Neutrophil (primary cell): Measurements from ENCODE around the gene PAFAH1B1.

ENCODE experiments used
- H3K27ac ChIP-seq: fragments of 200-600 bp; sonication (generic); 2 replicates; pipeline ENCODE4 v1.5.1; 2016; ENCODE audit warnings: mild to moderate bottlenecking, moderate library complexity
- H3K27me3 ChIP-seq: fragments of 200-600 bp; sonication (generic); 2 replicates; pipeline ENCODE4 v1.6.0; 2016; ENCODE audit warnings: mild to moderate bottlenecking
- H3K36me3 ChIP-seq: fragments of 200-600 bp; sonication (generic); 2 replicates; pipeline ENCODE4 v1.5.1; 2017
- H3K4me1 ChIP-seq, 2 experiments: fragments of 200-600 bp in 1 of 2; sonication (generic) in 1 of 2; 1 replicate in 1 of 2; 2 replicates in 1 of 2; pipeline versions ENCODE4 v1.5.1 to v1.6.1; 2013 to 2016; ENCODE audit warnings: low read depth in 1 of 2, low read length in 1 of 2, mild to moderate bottlenecking in 1 of 2, moderate library complexity in 1 of 2; ENCODE audit not compliant: control insufficient read depth in 1 of 2, insufficient read depth in 1 of 2
- H3K4me3 ChIP-seq, 2 experiments: fragments of 200-600 bp in 1 of 2; sonication (generic) in 1 of 2; 1 replicate in 1 of 2; 2 replicates in 1 of 2; pipeline ENCODE4 v1.5.1; 2013 to 2016; ENCODE audit warnings: low read depth in 1 of 2, low read length in 1 of 2, mild to moderate bottlenecking in 1 of 2, moderate library complexity in 1 of 2
- H3K9me3 ChIP-seq: fragments of 200-600 bp; sonication (generic); 2 replicates; pipeline ENCODE4 v1.5.1; 2016
- CTCF ChIP-seq: fragments of 200-600 bp; sonication (generic); IDR thresholded peaks from 2 replicates; pipeline ENCODE4 v1.5.1; 2016; ENCODE audit warnings: antibody characterized with exemption

PAFAH1B1 gene

GRCh38 chr17:2598166-2598565, 4.7 kb downstream of the PAFAH1B1 start:
- Histone ChIP-seq H3K36me3 (no peaks in the 10 kb centered on the region), H3K4me1 (peaks cover 30 to 38% of the 10 kb centered on the region in 2 experiments), H3K27me3 (no peaks in the 10 kb centered on the region), H3K27ac (no peak overlapping the region), H3K4me3 (no peak overlapping the region), H3K9me3 (no peaks in the 10 kb centered on the region)
- TF ChIP-seq CTCF: no peak

GRCh38 chr17:2602597-2603017, 9.2 kb downstream of the PAFAH1B1 start:
- peaks cover 3 to 6% of the 10 kb centered on the region in 2 experiments for H3K4me1 ChIP-seq
- no peak overlapping the region for H3K4me3 ChIP-seq
- H3K9me3 ChIP-seq: no peaks in the 10 kb centered on the region
- no peaks in the 10 kb centered on the region for H3K27me3 ChIP-seq
- H3K27ac ChIP-seq: no peak overlapping the region
- TF ChIP-seq CTCF: no peak
- H3K36me3 ChIP-seq: peaks cover 9% of the 10 kb centered on the region

GRCh38 chr17:2608350-2608913, 15.0 kb downstream of the PAFAH1B1 start:
- no peaks in the 10 kb centered on the region for H3K27me3 ChIP-seq
- H3K4me1 ChIP-seq: no peaks in the 10 kb centered on the region
- no peak overlapping the region for H3K4me3 ChIP-seq

GRCh38 chr17:2609091-2609490, 15.6 kb downstream of the PAFAH1B1 start:
- H3K4me1 ChIP-seq: no peaks in the 10 kb centered on the region
- H3K27me3 ChIP-seq: no peaks in the 10 kb centered on the region
- H3K36me3 ChIP-seq: peaks cover 9% of the 10 kb centered on the region
- no peak overlapping the region for H3K4me3 ChIP-seq
- no peak for TF ChIP-seq CTCF
- no peaks in the 10 kb centered on the region for H3K9me3 ChIP-seq
- H3K27ac ChIP-seq: no peak overlapping the region

More at GRCh38 chr17:2608350-2608913, 15.0 kb downstream of the PAFAH1B1 start:
- peaks cover 9% of the 10 kb centered on the region for H3K36me3 ChIP-seq
- TF ChIP-seq CTCF: no peak
- no peaks in the 10 kb centered on the region for H3K9me3 ChIP-seq
- H3K27ac ChIP-seq: no peak overlapping the region

- TF ChIP-seq CTCF: no peak
These were observed 17.0 kb downstream of the PAFAH1B1 start for GRCh38 chr17:2610195-2611175.

More at GRCh38 chr17:2610195-2611175, 17.0 kb downstream of the PAFAH1B1 start:
- H3K36me3 ChIP-seq: no peaks in the 10 kb centered on the region
- H3K9me3 ChIP-seq: no peaks in the 10 kb centered on the region
- no peak overlapping the region for H3K4me3 ChIP-seq
- H3K27me3 ChIP-seq: no peaks in the 10 kb centered on the region
- no peaks in the 10 kb centered on the region for H3K4me1 ChIP-seq
- peak overlapping the region; percentile 16 for H3K27ac ChIP-seq
